Cardiac muscle cell (in vitro differentiated cells and primary cell): ENCODE data around the gene TUBB. TPM values are rescaled to one million over a fixed set of nuclear protein-coding genes. Genes with fewer than 3 reads are reported as not detected.
A peak's percentile ranks its signal among the peaks of the same experiment; 100 is the strongest.

Experiments
- DNase-seq, 2 donors: peaks; one replicate each; pipeline versions ENCODE4 v3.0.0 to v3.0.0-alpha.2; 2010 to 2017; ENCODE audit warnings: low read depth in 1 of 2, low spot score in 1 of 2
- H3K27ac ChIP-seq: fragments of 200-600 bp; sonication (generic); 2 replicates; pipeline ENCODE4 v1.5.1; 2016
- H3K27me3 ChIP-seq: fragments of 200-600 bp; sonication (generic); 2 replicates; pipeline ENCODE4 v1.6.0; 2016; ENCODE audit warnings: control low read depth
- H3K36me3 ChIP-seq: fragments of 200-600 bp; sonication (generic); 2 replicates; pipeline ENCODE4 v1.5.1; 2016; ENCODE audit warnings: control low read depth
- H3K4me1 ChIP-seq: fragments of 200-600 bp; sonication (generic); 2 replicates; pipeline ENCODE4 v1.8.1; 2017; ENCODE audit warnings: low read depth, mild to moderate bottlenecking, mixed run types
- H3K4me3 ChIP-seq: fragments of 200-600 bp; sonication (generic); 2 replicates; pipeline ENCODE4 v1.5.1; 2016; ENCODE audit warnings: mild to moderate bottlenecking
- H3K9me3 ChIP-seq: fragments of 200-600 bp; sonication (generic); 2 replicates; pipeline ENCODE4 v1.5.1; 2017; ENCODE audit warnings: low read depth, mild to moderate bottlenecking, control low read depth
- polyA plus RNA-seq: library from polyadenylated mRNA; unstranded; fragments of >200 nt; fragmentation: Nextera tagmentation; extraction: Ambion mirVana; gene quantifications from 2 replicates; pipeline ENCODE4 v1.2.1, GENCODE V29; 2016
- total RNA-seq: library from RNA; depleted of rRNA; stranded (reverse); fragments of >200 nt; gene quantifications from 2 replicates; pipeline ENCODE4 v1.2.3, GENCODE V29; 2016
- TF ChIP-seq, protein P1 (sequence below): IDR thresholded peaks from 2 replicates; pipeline ENCODE4 v1.5.1; 2012; ENCODE audit warnings: low read depth, mild to moderate bottlenecking, low read length

The TUBB gene
- total and polyA plus RNA-seq, 2 experiments from 2014 or later, result 675 to 827 TPM

DNA sequence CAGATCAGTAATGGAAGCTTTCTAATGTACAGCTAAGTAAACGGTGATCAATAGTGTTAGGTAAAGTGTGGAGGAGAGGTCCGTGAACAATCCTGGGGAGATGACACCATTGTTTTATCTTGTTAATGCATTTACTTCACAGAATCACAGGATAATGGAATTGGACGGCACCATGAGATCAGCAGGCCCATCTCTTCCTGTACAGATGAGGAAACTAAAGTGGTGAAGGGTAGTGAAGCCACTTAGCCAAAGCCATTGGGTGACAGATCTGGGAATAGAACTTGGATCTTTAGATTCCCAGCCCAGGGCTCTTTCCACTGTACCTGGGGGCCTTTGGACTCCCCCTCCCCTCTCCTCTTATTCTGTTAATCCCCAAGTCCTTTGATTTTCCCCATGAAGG is 50.4 kb downstream of the TUBB start:
- no peaks in the 10 kb centered on the region for H3K9me3 ChIP-seq
- H3K36me3 ChIP-seq, result no peaks in the 10 kb centered on the region
- DNase-seq, result no peak
- no peak overlapping the region for H3K4me3 ChIP-seq
- H3K4me1 ChIP-seq, result peaks cover 13% of the 10 kb centered on the region
- peak overlapping the region; percentile 55 for H3K27ac ChIP-seq
- no peaks in the 10 kb centered on the region for H3K27me3 ChIP-seq
- TF ChIP-seq, protein P1, sequence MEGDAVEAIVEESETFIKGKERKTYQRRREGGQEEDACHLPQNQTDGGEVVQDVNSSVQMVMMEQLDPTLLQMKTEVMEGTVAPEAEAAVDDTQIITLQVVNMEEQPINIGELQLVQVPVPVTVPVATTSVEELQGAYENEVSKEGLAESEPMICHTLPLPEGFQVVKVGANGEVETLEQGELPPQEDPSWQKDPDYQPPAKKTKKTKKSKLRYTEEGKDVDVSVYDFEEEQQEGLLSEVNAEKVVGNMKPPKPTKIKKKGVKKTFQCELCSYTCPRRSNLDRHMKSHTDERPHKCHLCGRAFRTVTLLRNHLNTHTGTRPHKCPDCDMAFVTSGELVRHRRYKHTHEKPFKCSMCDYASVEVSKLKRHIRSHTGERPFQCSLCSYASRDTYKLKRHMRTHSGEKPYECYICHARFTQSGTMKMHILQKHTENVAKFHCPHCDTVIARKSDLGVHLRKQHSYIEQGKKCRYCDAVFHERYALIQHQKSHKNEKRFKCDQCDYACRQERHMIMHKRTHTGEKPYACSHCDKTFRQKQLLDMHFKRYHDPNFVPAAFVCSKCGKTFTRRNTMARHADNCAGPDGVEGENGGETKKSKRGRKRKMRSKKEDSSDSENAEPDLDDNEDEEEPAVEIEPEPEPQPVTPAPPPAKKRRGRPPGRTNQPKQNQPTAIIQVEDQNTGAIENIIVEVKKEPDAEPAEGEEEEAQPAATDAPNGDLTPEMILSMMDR, result no peak

DNA sequence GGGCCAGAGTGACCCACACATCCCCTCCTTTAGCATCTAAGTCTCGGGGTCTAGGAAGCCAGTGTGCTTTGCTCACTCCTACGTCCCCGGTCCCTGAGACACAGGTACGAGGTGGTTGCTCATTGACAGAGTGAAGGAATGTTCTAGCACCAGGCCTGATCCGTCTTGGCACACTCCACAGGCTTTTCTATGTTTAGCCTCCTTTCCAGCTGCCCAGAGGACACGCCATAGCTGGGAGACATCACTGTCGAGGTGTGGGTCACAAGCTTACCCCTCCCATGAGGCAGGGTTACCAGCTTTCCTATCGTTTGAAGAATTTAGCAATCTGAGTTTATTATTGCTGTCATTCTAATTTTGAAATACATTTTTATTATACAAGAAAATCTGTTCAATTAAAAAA is 54.5 kb downstream of the TUBB start:
- TF ChIP-seq, protein P1, result no peak
- no peak for DNase-seq
- Histone ChIP-seq H3K36me3 (no peaks in the 10 kb centered on the region), H3K9me3 (no peaks in the 10 kb centered on the region), H3K4me3 (no peak overlapping the region), H3K27me3 (no peaks in the 10 kb centered on the region), H3K27ac (no peak overlapping the region), H3K4me1 (peaks cover 22% of the 10 kb centered on the region)

Other genes with a start within 250 kb of the TUBB start
- 30.0 and 39.2 TPM in 2 replicates for gene HLA-E, start 230.8 kb upstream of the TUBB start, total RNA-seq
- gene HLA-E, start 230.8 kb upstream of the TUBB start, polyA plus RNA-seq, result 17.0 and 26.1 TPM in 2 replicates
- 12.4 and 16.1 TPM in 2 replicates for gene GNL1, start 163.9 kb upstream of the TUBB start, total RNA-seq
- 33.9 and 44.2 TPM in 2 replicates for gene GNL1, start 163.9 kb upstream of the TUBB start, polyA plus RNA-seq
- gene PRR3, start 163.1 kb upstream of the TUBB start, total RNA-seq, result 11.4 and 11.8 TPM in 2 replicates
- gene PRR3, start 163.1 kb upstream of the TUBB start, polyA plus RNA-seq, result 14.3 and 14.7 TPM in 2 replicates
- gene ABCF1, start 148.9 kb upstream of the TUBB start, total RNA-seq, result 54.4 and 61.9 TPM in 2 replicates
- 52.5 and 54.6 TPM in 2 replicates for gene ABCF1, start 148.9 kb upstream of the TUBB start, polyA plus RNA-seq
- 47.3 and 65.6 TPM in 2 replicates for gene PPP1R10, start 103.1 kb upstream of the TUBB start, total RNA-seq
- 42.4 and 42.9 TPM in 2 replicates for gene PPP1R10, start 103.1 kb upstream of the TUBB start, polyA plus RNA-seq
- 54.4 and 58.2 TPM in 2 replicates for gene MRPS18B, start 102.5 kb upstream of the TUBB start, total RNA-seq
- gene MRPS18B, start 102.5 kb upstream of the TUBB start, polyA plus RNA-seq, result 107 and 120 TPM in 2 replicates
- gene ATAT1, start 93.5 kb upstream of the TUBB start, total RNA-seq, result 11.2 and 18.3 TPM in 2 replicates
- 17.3 and 18.0 TPM in 2 replicates for gene ATAT1, start 93.5 kb upstream of the TUBB start, polyA plus RNA-seq
- 27.5 and 28.5 TPM in 2 replicates for gene C6orf136, start 73.2 kb upstream of the TUBB start, total RNA-seq
- 31.7 and 40.1 TPM in 2 replicates for gene C6orf136, start 73.2 kb upstream of the TUBB start, polyA plus RNA-seq
- 36.7 and 38.1 TPM in 2 replicates for gene DHX16, start 47.3 kb upstream of the TUBB start, total RNA-seq
- 27.8 and 36.2 TPM in 2 replicates for gene DHX16, start 47.3 kb upstream of the TUBB start, polyA plus RNA-seq
- gene PPP1R18, start 33.7 kb upstream of the TUBB start, total RNA-seq, result 25.7 and 43.5 TPM in 2 replicates
- gene PPP1R18, start 33.7 kb upstream of the TUBB start, polyA plus RNA-seq, result 9.9 and 13.0 TPM in 2 replicates
- gene NRM, start 29.4 kb upstream of the TUBB start, total RNA-seq, result 13.7 and 17.2 TPM in 2 replicates
- gene NRM, start 29.4 kb upstream of the TUBB start, polyA plus RNA-seq, result 29.1 and 33.8 TPM in 2 replicates
- 14.3 and 21.9 TPM in 2 replicates for gene MDC1, start 3.1 kb upstream of the TUBB start, total RNA-seq
- gene MDC1, start 3.1 kb upstream of the TUBB start, polyA plus RNA-seq, result 30.0 and 44.1 TPM in 2 replicates
- 208 and 222 TPM in 2 replicates for gene FLOT1, start 22.3 kb downstream of the TUBB start, total RNA-seq
- gene FLOT1, start 22.3 kb downstream of the TUBB start, polyA plus RNA-seq, result 236 and 261 TPM in 2 replicates
- 28.0 and 45.8 TPM in 2 replicates for gene IER3, start 24.2 kb downstream of the TUBB start, total RNA-seq
- 20.1 and 25.8 TPM in 2 replicates for gene IER3, start 24.2 kb downstream of the TUBB start, polyA plus RNA-seq
- gene DDR1, start 164.2 kb downstream of the TUBB start, total RNA-seq, result 125 and 136 TPM in 2 replicates
- 108 and 118 TPM in 2 replicates for gene DDR1, start 164.2 kb downstream of the TUBB start, polyA plus RNA-seq
- gene GTF2H4, start 187.9 kb downstream of the TUBB start, total RNA-seq, result 24.0 and 25.8 TPM in 2 replicates
- gene GTF2H4, start 187.9 kb downstream of the TUBB start, polyA plus RNA-seq, result 18.0 and 20.7 TPM in 2 replicates
- gene VARS2, start 193.9 kb downstream of the TUBB start, total RNA-seq, result 59.3 and 61.3 TPM in 2 replicates
- 24.8 and 27.5 TPM in 2 replicates for gene VARS2, start 193.9 kb downstream of the TUBB start, polyA plus RNA-seq
- not detected in 2 replicates for gene SFTA2, start 211.8 kb downstream of the TUBB start, total RNA-seq
- gene SFTA2, start 211.8 kb downstream of the TUBB start, polyA plus RNA-seq, result 0.86 and 1.8 TPM in 2 replicates
- gene MUCL3, start 220.6 kb downstream of the TUBB start, total RNA-seq, result not detected in 2 replicates
- gene MUCL3, start 220.6 kb downstream of the TUBB start, polyA plus RNA-seq, result 0.12 TPM in 1 of 2 replicates, not detected in the other